ENCODE data around the gene ZFAND5.
A peak's percentile ranks its signal among the peaks of the same experiment; 100 is the strongest.

Gene ZFAND5, protein sequence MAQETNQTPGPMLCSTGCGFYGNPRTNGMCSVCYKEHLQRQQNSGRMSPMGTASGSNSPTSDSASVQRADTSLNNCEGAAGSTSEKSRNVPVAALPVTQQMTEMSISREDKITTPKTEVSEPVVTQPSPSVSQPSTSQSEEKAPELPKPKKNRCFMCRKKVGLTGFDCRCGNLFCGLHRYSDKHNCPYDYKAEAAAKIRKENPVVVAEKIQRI

GRCh38 chr9:72364679-72365524, at the start of gene ZFAND5:
TSS of gene ZFAND5 (minus strand) at chr9:72365208. CDS start at chr9:72360778, 4,430 bp downstream.
- DNase-seq: peak; percentile 95

- DNase-seq: no peak
Observed at GRCh38 chr9:72412483-72413040, 47.6 kb upstream of the ZFAND5 start.

- no peak for DNase-seq
Observed at GRCh38 chr9:72410214-72410613, 45.2 kb upstream of the ZFAND5 start.

GRCh38 chr9:72407114-72407513, 42.1 kb upstream of the ZFAND5 start:
- DNase-seq: no peak

DNA sequence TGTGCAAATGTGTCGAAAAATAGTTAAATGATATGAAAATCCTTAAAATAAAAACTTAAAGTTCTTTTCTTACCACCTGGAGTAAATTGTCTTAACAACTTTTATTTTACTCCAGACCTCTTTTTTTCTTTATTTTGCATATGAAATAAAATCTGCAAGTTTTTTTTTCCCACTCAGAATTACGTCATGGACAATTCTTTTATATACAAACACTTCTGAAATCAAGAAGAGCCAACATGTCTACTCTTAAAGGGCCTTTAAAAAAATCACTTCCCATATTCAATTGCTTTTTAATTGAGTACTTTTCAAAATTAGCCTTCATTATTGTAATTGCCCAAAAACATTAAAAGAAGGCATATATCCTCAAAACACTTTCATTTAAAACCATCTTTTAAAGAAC, 37.7 kb upstream of the ZFAND5 start:
- DNase-seq: no peak

DNA sequence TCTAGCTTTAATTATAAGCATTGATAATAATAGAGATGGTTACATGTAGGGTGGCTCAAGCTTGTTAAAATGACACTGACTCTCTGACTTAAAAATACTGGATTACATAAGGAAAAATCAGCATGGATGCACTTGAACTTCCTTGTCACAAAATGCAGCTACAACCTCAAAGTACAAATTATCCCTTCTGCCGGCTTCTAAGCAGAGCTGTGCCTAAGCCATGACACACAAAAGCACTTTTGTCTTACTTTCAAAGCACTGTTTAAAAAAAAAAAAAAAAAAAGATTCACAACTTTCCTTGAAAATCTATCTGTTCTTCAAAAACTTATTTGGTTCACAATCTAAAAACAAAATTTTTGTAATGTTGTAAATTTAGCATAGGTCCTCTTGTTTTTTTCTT, 36.4 kb upstream of the ZFAND5 start:
- DNase-seq: no peak

GRCh38 chr9:72400866-72401265, 35.9 kb upstream of the ZFAND5 start:
- DNase-seq: no peak

- DNase-seq: no peak
Observed at GRCh38 chr9:72399391-72399790, 34.4 kb upstream of the ZFAND5 start.

GRCh38 chr9:72396247-72397091, 31.5 kb upstream of the ZFAND5 start:
- DNase-seq: no peak

GRCh38 chr9:72394066-72394465, 29.1 kb upstream of the ZFAND5 start:
- DNase-seq: no peak

- no peak for DNase-seq
Observed at GRCh38 chr9:72390907-72391306, 25.9 kb upstream of the ZFAND5 start.

DNA sequence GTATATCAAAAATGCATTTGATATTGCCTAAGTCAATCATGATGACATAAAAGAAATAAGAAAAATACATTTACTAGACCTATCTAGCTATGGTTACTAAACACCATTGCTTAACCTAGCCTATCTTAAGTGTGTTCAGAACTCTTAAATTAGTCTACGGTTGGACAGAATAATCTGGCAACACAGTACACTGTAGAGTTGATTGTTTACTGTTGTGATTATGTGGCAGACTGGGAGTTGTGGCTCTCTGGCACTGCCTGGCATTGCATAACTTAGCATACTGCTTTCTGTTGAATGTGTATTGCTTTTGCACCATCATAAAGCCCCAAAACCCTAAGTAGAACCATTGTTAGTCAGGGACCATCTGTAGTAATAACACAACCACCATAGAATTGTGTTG, 21.2 kb upstream of the ZFAND5 start:
- no peak for DNase-seq

DNA sequence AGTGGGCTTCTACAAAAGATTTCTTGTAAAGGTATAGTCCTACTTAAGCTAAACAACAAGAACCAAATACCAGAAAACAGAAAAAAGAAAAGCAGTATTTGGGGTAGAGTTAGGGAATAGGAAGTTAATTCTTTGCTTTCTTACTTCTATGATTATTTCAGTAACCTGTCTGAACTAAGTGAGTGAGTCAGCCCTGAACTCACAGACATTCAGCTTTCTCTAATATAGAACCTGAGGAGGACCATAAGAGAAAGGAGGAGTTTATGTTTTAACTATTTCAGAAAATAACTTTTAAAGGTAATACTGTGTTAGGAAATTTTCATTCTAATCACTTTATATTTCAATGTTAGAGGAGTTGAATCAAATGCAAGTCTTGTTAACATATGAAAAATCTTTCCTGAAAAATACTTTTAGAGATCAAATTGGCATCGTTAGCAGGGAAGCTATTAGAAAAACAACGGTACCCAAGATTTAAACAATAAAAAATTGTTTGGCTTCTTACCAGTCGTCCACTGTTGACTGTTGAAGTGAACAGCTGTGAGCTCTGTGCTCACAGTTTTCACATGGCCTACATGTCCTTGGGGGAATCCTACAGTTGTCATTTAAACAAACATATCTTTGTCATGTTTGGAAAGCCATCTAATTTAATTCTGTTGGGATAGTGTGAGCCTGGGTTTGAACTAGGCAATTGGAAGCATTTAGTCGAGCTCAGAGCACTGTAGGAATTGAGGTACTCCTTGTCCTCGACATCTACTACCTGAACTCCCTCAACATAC, 19.9 kb upstream of the ZFAND5 start:
- DNase-seq: no peak

DNA sequence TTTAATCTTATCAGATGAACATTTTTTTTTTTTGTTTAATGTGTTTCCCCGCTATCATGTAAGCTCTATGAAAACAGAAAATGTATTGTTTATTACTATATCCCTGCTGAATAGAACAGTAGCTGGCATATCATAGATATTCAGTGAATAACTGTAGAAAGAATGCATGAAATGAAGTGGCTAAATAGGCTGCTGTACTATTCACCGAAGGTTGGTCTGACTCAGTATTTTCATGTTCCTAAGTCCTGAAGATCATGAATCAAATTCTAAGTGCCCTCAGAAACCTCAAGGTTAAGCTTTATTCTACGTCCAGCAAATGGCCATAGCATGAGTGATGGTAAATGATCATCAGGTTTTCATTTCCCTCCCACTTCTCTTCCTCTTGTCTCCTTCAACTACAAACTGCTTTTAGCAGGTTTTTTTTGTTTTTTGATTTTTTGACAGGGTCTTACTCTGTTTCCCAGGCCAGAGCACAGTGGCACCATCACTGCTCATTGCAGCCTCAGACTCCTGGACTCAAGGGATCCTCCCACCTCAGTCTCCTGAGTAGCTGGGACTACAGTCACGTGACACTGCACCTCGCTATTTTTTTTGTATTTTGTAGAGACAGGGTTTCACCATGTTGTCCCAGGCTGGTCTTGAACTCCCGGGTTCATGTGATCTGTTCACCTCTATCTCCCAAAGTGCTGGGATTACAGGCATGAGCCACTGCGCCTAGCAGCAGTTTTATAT, 19.1 kb upstream of the ZFAND5 start:
- DNase-seq: no peak

DNA sequence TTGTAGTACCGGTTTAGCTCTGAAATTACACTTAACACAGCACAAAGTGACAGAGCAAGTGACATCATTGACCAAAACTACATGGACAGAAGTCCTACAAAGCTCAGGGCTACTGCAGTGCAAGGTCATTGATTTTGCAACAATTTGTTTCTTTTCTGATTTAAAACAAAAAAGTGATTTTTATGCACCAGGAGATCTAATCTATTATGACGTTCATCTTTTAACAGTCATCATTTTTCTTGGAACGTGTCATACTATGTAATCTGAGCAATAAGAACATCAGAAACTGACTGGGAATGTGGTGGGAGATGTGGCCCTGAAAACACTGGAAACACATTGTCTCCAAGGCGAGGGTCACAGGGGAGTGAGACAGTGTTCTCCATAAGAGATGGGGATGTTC, 17.4 kb upstream of the ZFAND5 start:
- DNase-seq: no peak

DNA sequence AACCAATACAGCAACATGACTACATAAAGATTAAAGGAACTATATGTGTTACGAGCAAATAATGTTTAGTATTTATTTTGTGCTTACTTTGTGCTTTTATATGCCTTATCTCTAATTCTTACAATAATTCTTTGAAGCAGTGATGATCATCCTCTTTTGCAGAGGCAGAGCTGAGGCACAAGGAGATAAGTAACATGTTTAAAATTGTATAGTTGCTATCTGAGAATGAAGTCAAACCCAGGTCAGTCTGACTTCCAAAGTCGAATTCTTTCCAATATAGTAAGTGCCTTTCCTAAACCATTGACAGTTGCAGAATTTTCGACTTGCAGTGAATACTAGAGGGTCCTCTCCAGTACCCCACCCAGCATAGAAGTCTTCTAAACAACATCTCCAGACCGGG, 12.0 kb upstream of the ZFAND5 start:
- DNase-seq: no peak

DNA sequence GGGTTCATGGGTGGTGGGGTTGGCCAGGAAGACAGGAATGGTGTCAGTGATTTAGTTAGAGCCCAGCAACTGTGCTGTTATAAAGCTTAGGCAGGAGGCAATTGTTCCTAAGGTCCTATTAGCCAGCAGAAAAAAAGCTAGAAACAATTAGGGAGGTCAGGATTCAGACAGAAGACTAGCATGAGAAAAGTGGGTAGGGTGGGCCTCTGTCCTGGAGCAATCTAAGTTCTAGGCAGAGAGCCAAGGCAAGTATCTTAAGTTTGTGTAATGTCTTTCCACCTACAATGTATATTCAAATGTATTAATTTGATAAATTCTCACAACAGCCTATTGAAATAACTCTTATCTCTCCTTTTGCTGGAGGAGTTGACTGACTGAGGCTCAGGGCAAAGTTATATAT, 6.1 kb upstream of the ZFAND5 start:
- DNase-seq: no peak

DNA sequence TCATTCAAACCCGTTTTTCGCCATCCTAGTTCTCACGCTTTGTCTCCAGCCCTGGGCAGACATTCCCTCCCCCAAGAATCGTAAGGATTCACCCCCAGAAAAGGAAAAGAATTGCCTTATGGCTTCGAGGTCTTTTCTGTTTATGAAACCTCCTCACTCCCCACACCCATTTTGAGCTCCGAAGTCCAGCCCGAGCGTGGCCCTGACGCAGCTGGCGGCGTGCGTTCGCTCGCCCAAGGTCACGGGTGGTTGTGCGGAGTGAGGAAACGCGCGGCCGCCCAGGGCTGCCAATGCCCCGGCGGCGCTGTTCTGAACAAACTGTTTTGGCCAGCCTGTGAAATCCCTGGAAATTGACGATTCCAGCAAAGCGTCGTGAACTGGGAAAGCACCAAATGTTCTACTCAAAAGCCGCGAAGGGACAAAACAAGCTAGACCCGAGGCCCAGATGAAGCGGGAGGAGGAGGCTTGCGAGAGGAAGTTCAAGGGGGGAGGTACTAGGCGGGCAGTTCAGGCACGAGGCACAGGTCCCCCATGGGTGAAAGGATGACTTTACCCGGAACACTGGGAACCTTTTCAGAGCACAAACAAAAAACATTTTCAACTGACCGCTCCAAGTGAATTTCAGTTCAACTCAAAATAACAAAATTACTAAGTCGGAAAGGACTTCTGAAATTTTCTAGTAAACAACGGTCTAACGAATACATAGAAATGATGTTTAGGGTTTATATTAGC, 683 bp upstream of the ZFAND5 start:
- DNase-seq: peak; percentile 70

- peak; percentile 75 for DNase-seq
Observed at GRCh38 chr9:72363908-72364678, 915 bp downstream of the ZFAND5 start.

DNA sequence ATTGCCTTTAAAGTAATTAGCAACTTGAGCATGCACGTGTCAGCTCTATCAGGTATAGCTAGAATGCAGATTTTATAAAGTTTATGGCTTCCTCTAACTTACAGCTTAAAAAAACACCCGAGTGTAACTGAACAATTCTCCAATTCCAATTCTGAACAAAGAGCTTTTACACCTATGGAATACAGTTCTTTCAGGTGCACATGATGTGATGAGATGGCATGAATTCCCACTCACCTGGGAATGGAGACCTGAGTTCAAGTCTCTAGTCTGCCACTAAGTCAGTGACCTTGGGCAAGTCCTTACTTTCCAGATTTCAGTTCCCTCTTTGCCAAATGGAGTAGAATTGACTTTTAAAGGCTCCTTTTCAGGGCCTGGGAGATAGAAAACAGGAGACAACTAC, 1.8 kb downstream of the ZFAND5 start:
- no peak for DNase-seq
